HEK293 (cell line): Measurements from ENCODE around the gene PCBP3.

ENCODE experiments used
- CTCF ChIA-PET: fragments of 350-600 bp; formaldehyde crosslinking; extraction: SDS; loops from one replicate; lab custom pipeline; 2021; ENCODE audit warnings: antibody characterized with exemption; lab: Yijun Ruan, JAX
- POLR2A ChIA-PET: fragments of 300-600 bp; formaldehyde crosslinking; extraction: SDS; loops from one replicate; lab custom pipeline; 2020; ENCODE audit warnings: antibody characterized with exemption, inconsistent platforms; lab: Yijun Ruan, JAX
- H3K27ac ChIP-seq: fragments of 200-500 bp; sonication (Bioruptor generic); 2 replicates; pipeline ENCODE4 v1.5.1; 2014; ENCODE audit warnings: low read depth, low read length, control low read depth, inconsistent platforms; ENCODE audit errors: extremely low read depth
- H3K36me3 ChIP-seq, 2 experiments: fragments of 200-500 bp in 1 of 2; sonication (Bioruptor generic) in 1 of 2; 1 replicate in 1 of 2; 2 replicates in 1 of 2; pipeline ENCODE4 v1.5.1; 2014 to 2017; ENCODE audit warnings: inconsistent platforms in 2 of 2, low read length in 2 of 2; ENCODE audit not compliant: control insufficient read depth in 2 of 2, insufficient read depth in 1 of 2
- H3K4me1 ChIP-seq: fragments of 200-500 bp; sonication (Bioruptor generic); 2 replicates; pipeline ENCODE4 v1.5.1; 2014; ENCODE audit warnings: mild to moderate bottlenecking, low read length, inconsistent platforms; ENCODE audit not compliant: control insufficient read depth, insufficient read depth
- H3K4me3 ChIP-seq: 2 replicates; pipeline ENCODE4 v1.5.1; 2011; ENCODE audit warnings: low read depth, mild to moderate bottlenecking, control low read depth, low read length, moderate library complexity
- H3K9me3 ChIP-seq: fragments of 200-500 bp; sonication (Bioruptor generic); 2 replicates; pipeline ENCODE4 v1.5.1; 2014; ENCODE audit warnings: low read depth, low read length, inconsistent platforms; ENCODE audit not compliant: control insufficient read depth, insufficient read depth
- GLIS1 ChIP-seq: fragments of 450-650 bp; formaldehyde crosslinking; IDR thresholded peaks from 2 replicates; pipeline ENCODE4 v1.5.1; 2016; ENCODE audit warnings: missing biosample characterization, missing genetic modification characterization
- OVOL3 ChIP-seq: fragments of 450-650 bp; formaldehyde crosslinking; IDR thresholded peaks from 2 replicates; pipeline ENCODE4 v1.5.1; 2016; ENCODE audit warnings: missing biosample characterization, missing genetic modification characterization
- REPIN1 ChIP-seq: fragments of 450-650 bp; formaldehyde crosslinking; IDR thresholded peaks from 2 replicates; pipeline ENCODE4 v1.5.1; 2017; ENCODE audit warnings: missing biosample characterization, missing genetic modification characterization, low read depth
- SCRT1 ChIP-seq: fragments of 450-650 bp; formaldehyde crosslinking; IDR thresholded peaks from 2 replicates; pipeline ENCODE4 v1.5.1; 2016; ENCODE audit warnings: missing biosample characterization, missing genetic modification characterization, borderline replicate concordance
- SETDB1 ChIP-seq: IDR thresholded peaks from one replicate; pipeline ENCODE4 v1.6.1; 2017; ENCODE audit warnings: mild to moderate bottlenecking, low read length, moderate library complexity, mixed read lengths; ENCODE audit not compliant: insufficient read length
- ZBTB20 ChIP-seq: fragments of 450-650 bp; formaldehyde crosslinking; IDR thresholded peaks from 2 replicates; pipeline ENCODE4 v1.5.1; 2016; ENCODE audit warnings: missing biosample characterization, missing genetic modification characterization
- ZIC2 ChIP-seq: fragments of 450-650 bp; formaldehyde crosslinking; IDR thresholded peaks from 2 replicates; pipeline ENCODE4 v1.5.1; 2016; ENCODE audit warnings: missing biosample characterization, missing genetic modification characterization
- ZNF138 ChIP-seq: fragments of 450-650 bp; formaldehyde crosslinking; IDR thresholded peaks from 2 replicates; pipeline ENCODE4 v1.5.1; 2016; ENCODE audit warnings: missing biosample characterization, missing genetic modification characterization, borderline replicate concordance
- ZNF202 ChIP-seq: fragments of 450-650 bp; formaldehyde crosslinking; IDR thresholded peaks from 2 replicates; pipeline ENCODE4 v1.5.1; 2016; ENCODE audit warnings: missing biosample characterization, missing genetic modification characterization, borderline replicate concordance
- ZNF223 ChIP-seq: fragments of 450-650 bp; formaldehyde crosslinking; IDR thresholded peaks from 2 replicates; pipeline ENCODE4 v1.5.1; 2016; ENCODE audit warnings: missing biosample characterization, missing genetic modification characterization
- ZNF311 ChIP-seq: fragments of 450-650 bp; formaldehyde crosslinking; IDR thresholded peaks from 2 replicates; pipeline ENCODE4 v1.5.1; 2017; ENCODE audit warnings: missing biosample characterization, missing genetic modification characterization, borderline replicate concordance
- ZNF561 ChIP-seq: fragments of 450-650 bp; IDR thresholded peaks from 2 replicates; pipeline ENCODE4 v1.5.1; 2018; ENCODE audit warnings: missing biosample characterization, missing genetic modification characterization, borderline replicate concordance
- ZNF837 ChIP-seq: fragments of 450-650 bp; formaldehyde crosslinking; IDR thresholded peaks from 2 replicates; pipeline ENCODE4 v1.5.1; 2016; ENCODE audit warnings: missing biosample characterization, missing genetic modification characterization
- TF ChIP-seq, protein P1 (sequence below): fragments of 450-650 bp; formaldehyde crosslinking; IDR thresholded peaks from 2 replicates; pipeline ENCODE4 v1.5.1; 2016; ENCODE audit warnings: missing biosample characterization, missing genetic modification characterization
- TF ChIP-seq, protein P2 (sequence below): fragments of 450-650 bp; formaldehyde crosslinking; IDR thresholded peaks from 2 replicates; pipeline ENCODE4 v1.5.1; 2016; ENCODE audit warnings: missing biosample characterization, missing genetic modification characterization

The PCBP3 gene

DNA sequence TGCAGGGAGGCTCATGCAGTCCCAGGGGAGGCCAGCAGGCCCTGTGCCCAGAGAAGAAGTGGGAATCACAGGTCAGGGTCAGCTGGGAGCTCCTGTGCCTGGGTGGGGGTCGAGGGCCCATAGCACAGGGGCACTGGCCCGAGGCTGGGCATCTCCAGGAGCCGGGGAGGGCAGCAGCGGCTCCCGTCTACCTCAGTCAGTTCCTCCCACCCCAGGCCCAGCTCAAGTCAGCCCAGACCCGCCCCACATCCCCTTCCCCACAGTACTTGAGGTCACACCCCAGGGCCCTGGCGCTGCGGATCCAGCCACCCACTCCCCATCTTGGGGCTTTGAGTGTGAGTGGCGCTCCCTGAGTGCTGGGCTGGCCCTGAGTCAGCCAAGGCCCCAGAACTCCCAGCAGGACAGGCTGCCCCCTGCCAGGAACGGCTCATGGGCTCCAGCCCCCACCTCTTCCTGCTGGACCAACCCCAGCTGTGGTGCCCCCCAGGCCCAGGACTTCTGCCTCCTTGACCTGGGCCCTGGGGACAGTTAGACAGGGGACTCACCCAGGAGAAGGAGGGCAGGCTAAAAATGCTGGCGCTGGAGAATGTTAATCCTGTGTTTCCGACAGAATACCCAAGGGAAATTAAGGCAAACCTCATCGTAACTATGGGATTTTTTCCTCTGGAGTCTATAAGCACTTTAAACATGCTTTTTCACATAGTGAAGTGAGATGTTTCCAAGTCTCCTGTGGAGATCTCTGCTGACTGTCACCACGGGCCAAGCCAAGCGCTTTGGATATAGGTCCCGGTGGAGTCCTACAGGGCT, 269.3 kb downstream of the PCBP3 start:
- POLR2A ChIA-PET = no interaction called here
- no peak overlapping the region for H3K27ac ChIP-seq
- H3K4me1 ChIP-seq = peaks cover 4% of the 10 kb centered on the region
- H3K36me3 ChIP-seq = no peaks in the 10 kb centered on the region
- CTCF ChIA-PET = interaction anchor here (0.8 to 2.0 kb wide), 3 partner anchors 9 to 13 kb away, joined by 3 to 10 read pairs (median 7); no protein-coding TSS in a partner anchor
- H3K9me3 ChIP-seq = no peaks in the 10 kb centered on the region
- no peak overlapping the region for H3K4me3 ChIP-seq
- TF ChIP-seq ZIC2 (tag by site-specific recombination) (peak; percentile 90), ZNF311 (tag by site-specific recombination) (no peak), SETDB1 (no peak), ZNF561 (no peak), GLIS1 (tag by site-specific recombination) (peak; percentile 22; the same call in 1 of the 2 replicates)

- no peak overlapping the region for H3K27ac ChIP-seq
- POLR2A ChIA-PET = no interaction called here
These were observed 269.9 kb downstream of the PCBP3 start for GRCh38 chr21:45913418-45913765.

GRCh38 chr21:45913886-45914285, 270.4 kb downstream of the PCBP3 start:
- no peaks in the 10 kb centered on the region for H3K36me3 ChIP-seq
- H3K9me3 ChIP-seq = no peaks in the 10 kb centered on the region
- no peak overlapping the region for H3K4me3 ChIP-seq
- H3K4me1 ChIP-seq = peaks cover 4% of the 10 kb centered on the region
- CTCF ChIA-PET = no interaction called here
- H3K27ac ChIP-seq = no peak overlapping the region
- no peak for TF ChIP-seq ZBTB20 (tag by site-specific recombination)
- TF ChIP-seq ZNF138 (tag by site-specific recombination) = no peak
- POLR2A ChIA-PET = no interaction called here

More at GRCh38 chr21:45913418-45913765, 269.9 kb downstream of the PCBP3 start:
- H3K9me3 ChIP-seq = no peaks in the 10 kb centered on the region
- CTCF ChIA-PET = interaction anchor here (0.8 to 2.0 kb wide), 2 partner anchors 10 to 13 kb away, joined by 3 to 7 read pairs; no protein-coding TSS in a partner anchor
- H3K36me3 ChIP-seq = no peaks in the 10 kb centered on the region
- peaks cover 4% of the 10 kb centered on the region for H3K4me1 ChIP-seq
- H3K4me3 ChIP-seq = no peak overlapping the region
- TF ChIP-seq, protein P1, sequence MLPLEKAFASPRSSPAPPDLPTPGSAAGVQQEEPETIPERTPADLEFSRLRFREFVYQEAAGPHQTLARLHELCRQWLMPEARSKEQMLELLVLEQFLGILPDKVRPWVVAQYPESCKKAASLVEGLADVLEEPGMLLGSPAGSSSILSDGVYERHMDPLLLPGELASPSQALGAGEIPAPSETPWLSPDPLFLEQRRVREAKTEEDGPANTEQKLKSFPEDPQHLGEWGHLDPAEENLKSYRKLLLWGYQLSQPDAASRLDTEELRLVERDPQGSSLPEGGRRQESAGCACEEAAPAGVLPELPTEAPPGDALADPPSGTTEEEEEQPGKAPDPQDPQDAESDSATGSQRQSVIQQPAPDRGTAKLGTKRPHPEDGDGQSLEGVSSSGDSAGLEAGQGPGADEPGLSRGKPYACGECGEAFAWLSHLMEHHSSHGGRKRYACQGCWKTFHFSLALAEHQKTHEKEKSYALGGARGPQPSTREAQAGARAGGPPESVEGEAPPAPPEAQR (tag by site-specific recombination) = no peak
- TF ChIP-seq ZNF223 = no peak

DNA sequence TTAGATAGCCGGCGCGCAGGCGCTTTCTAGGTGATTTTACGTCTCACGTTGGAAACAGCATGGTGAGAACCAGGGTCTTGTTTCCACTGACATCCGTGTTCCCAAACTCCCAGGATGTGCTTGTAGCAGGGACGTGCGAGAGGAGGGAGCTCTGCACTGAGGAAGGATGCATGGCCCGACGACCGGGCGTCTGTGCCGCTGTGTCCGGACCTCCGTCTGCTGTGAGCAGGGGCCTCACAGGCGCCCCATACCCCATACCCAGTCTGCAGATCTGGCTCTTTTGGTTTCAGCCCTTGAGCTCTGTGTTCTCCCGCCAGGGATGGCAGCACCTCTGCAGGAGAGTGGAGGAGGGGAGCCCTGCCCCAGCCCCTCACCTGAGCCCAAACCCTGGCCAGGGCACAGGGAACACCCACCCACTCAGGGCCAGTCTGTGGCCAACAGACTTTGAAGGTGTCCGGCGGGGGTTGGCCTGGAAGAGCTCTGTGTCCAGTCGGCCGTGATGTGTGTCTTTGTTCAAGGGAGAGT, 270.9 kb downstream of the PCBP3 start:
- no peaks in the 10 kb centered on the region for H3K36me3 ChIP-seq
- ChIA-PET POLR2A (no interaction called here), CTCF (interaction anchor here (1.0 kb wide), 1 partner anchor 92 kb away, joined by 3 read pairs; no protein-coding TSS in a partner anchor)
- no peak overlapping the region for H3K4me3 ChIP-seq
- H3K4me1 ChIP-seq = peaks cover 4% of the 10 kb centered on the region
- H3K9me3 ChIP-seq = no peaks in the 10 kb centered on the region
- TF ChIP-seq SCRT1 (tag by site-specific recombination) (no peak), OVOL3 (no peak), REPIN1 (tag by site-specific recombination) (no peak), ZNF202 (tag by site-specific recombination) (no peak), ZNF837 (tag by site-specific recombination) (no peak)
- TF ChIP-seq, protein P2, sequence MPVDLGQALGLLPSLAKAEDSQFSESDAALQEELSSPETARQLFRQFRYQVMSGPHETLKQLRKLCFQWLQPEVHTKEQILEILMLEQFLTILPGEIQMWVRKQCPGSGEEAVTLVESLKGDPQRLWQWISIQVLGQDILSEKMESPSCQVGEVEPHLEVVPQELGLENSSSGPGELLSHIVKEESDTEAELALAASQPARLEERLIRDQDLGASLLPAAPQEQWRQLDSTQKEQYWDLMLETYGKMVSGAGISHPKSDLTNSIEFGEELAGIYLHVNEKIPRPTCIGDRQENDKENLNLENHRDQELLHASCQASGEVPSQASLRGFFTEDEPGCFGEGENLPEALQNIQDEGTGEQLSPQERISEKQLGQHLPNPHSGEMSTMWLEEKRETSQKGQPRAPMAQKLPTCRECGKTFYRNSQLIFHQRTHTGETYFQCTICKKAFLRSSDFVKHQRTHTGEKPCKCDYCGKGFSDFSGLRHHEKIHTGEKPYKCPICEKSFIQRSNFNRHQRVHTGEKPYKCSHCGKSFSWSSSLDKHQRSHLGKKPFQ (tag by site-specific recombination) = no peak
- TF ChIP-seq, all 188 proteins: peak for 0
- H3K27ac ChIP-seq = no peak overlapping the region
